Panc1 (cell line): ENCODE results near the gene HLA-DPB1.

Source experiments
- CTCF ChIP-seq: fragments of 450-650 bp; IDR thresholded peaks from 2 replicates; pipeline ENCODE4 v1.5.1; 2017; ENCODE audit warnings: mild to moderate bottlenecking
- REST ChIP-seq, 2 experiments: IDR thresholded peaks; 2 replicates each; pipeline ENCODE4 v1.6.1; 2011 to 2012; ENCODE audit warnings: low read depth in 2 of 2, control low read depth in 1 of 2, low read length in 1 of 2, mild to moderate bottlenecking in 1 of 2, moderate library complexity in 1 of 2; ENCODE audit not compliant: insufficient read depth in 1 of 2
- SIN3A ChIP-seq: IDR thresholded peaks from 2 replicates; pipeline ENCODE4 v1.6.1; 2012; ENCODE audit warnings: low read depth, mild to moderate bottlenecking, low read length, moderate library complexity, borderline replicate concordance; ENCODE audit not compliant: insufficient read depth

GRCh38 chr6:33105386-33105785 lies 29.6 kb downstream of the HLA-DPB1 start:
- no peak for TF ChIP-seq CTCF
- TF ChIP-seq SIN3A = no peak
- no peak for TF ChIP-seq REST (IDR thresholded peaks at IDR 0.05; ENCODE audit: insufficient read depth in 1 of 2, low read depth in 2 of 2, low read length in 1 of 2)
